Left ventricle myocardium inferior (tissue), 1 donor: ENCODE measurements around the gene RASGRP2. TPM values are rescaled to one million over a fixed set of nuclear protein-coding genes. Genes with fewer than 3 reads are reported as not detected.

Experiments
- DNase-seq: peaks from one replicate; pipeline ENCODE4 v3.0.0-alpha.2; 2020
- H3K27ac ChIP-seq: fragments of 200-600 bp; replicated peaks from 2 replicates; pipeline ENCODE4 v1.8.0; 2021
- H3K27me3 ChIP-seq: fragments of 200-600 bp; 2 replicates; pipeline ENCODE4 v1.8.0; 2021; ENCODE audit warnings: low read depth
- H3K36me3 ChIP-seq: fragments of 200-600 bp; 2 replicates; pipeline ENCODE4 v1.8.0; 2021
- H3K4me1 ChIP-seq: fragments of 200-600 bp; 2 replicates; pipeline ENCODE4 v1.8.0; 2021
- H3K4me3 ChIP-seq: fragments of 200-600 bp; 2 replicates; pipeline ENCODE4 v1.8.0; 2021; ENCODE audit warnings: mild to moderate bottlenecking, moderate library complexity
- H3K9me3 ChIP-seq: fragments of 200-600 bp; replicated peaks from 2 replicates; pipeline ENCODE4 v1.8.0; 2021
- CTCF ChIP-seq: fragments of 200-600 bp; IDR thresholded peaks from 2 replicates; pipeline ENCODE4 v1.8.0; 2021; ENCODE audit warnings: antibody characterized with exemption, mild to moderate bottlenecking, borderline replicate concordance
- intact Hi-C: fragments of 100-400 bp; cut with micrococcal nuclease; formaldehyde crosslinking; loops from one replicate; pipeline ENCODE4 v1.11.0; 2022
- total RNA-seq: library from RNA; stranded (reverse); fragmentation: NEBNext Ultra II Directional; extraction: Animal tissue kit (Norgen Biotek cat#: 25700); gene quantifications from one replicate; pipeline ENCODE4 v1.2.1, GENCODE V29; 2021
- donor health status: DM: no; HTN: yes; CAD: no; lungs with severe emphysema.

RASGRP2 gene
- total RNA-seq, 1 donor from 2014 or later, result 21.1 TPM

- peaks cover 75% of the 10 kb centered on the region for H3K4me1 ChIP-seq
- DNase-seq, result no peak
- intact Hi-C loops, result no loop called here
- H3K36me3 ChIP-seq, result peaks cover 100% of the 10 kb centered on the region
- H3K9me3 ChIP-seq, result no peaks in the 10 kb centered on the region
- H3K27me3 ChIP-seq, result no peaks in the 10 kb centered on the region
- no peak for TF ChIP-seq CTCF
- no peak overlapping the region for H3K4me3 ChIP-seq
- no peak overlapping the region for H3K27ac ChIP-seq
Observed at GRCh38 chr11:64769283-64769682, 25.3 kb upstream of the RASGRP2 start.

GRCh38 chr11:64768300-64768694 lies 24.4 kb upstream of the RASGRP2 start:
- TF ChIP-seq CTCF, result no peak
- peak overlapping the region; percentile 50 for H3K27ac ChIP-seq
- intact Hi-C loops, result no loop called here
- no peaks in the 10 kb centered on the region for H3K9me3 ChIP-seq
- H3K36me3 ChIP-seq, result peaks cover 100% of the 10 kb centered on the region
- H3K4me1 ChIP-seq, result peaks cover 75% of the 10 kb centered on the region
- no peak for DNase-seq
- no peaks in the 10 kb centered on the region for H3K27me3 ChIP-seq
- H3K4me3 ChIP-seq, result no peak overlapping the region

GRCh38 chr11:64767344-64768299 lies 23.7 kb upstream of the RASGRP2 start:
- TF ChIP-seq CTCF, result peak; percentile 79
- intact Hi-C loops, result no loop called here
- no peaks in the 10 kb centered on the region for H3K27me3 ChIP-seq
- no peak overlapping the region for H3K4me3 ChIP-seq
- H3K36me3 ChIP-seq, result peaks cover 93% of the 10 kb centered on the region
- H3K4me1 ChIP-seq, result peaks cover 75% of the 10 kb centered on the region
- peak; percentile 63 for DNase-seq
- no peaks in the 10 kb centered on the region for H3K9me3 ChIP-seq
- peak overlapping the region; percentile 50 for H3K27ac ChIP-seq

- Histone ChIP-seq H3K36me3 (peaks cover 85% of the 10 kb centered on the region), H3K27ac (peak overlapping the region; percentile 50), H3K9me3 (no peaks in the 10 kb centered on the region), H3K27me3 (no peaks in the 10 kb centered on the region), H3K4me3 (no peak overlapping the region), H3K4me1 (peaks cover 75% of the 10 kb centered on the region)
- no peak for DNase-seq
- intact Hi-C loops, result no loop called here
- no peak for TF ChIP-seq CTCF
Observed at GRCh38 chr11:64766881-64767280, 22.9 kb upstream of the RASGRP2 start.

GRCh38 chr11:64765851-64766665 lies 22.1 kb upstream of the RASGRP2 start:
- H3K27ac ChIP-seq, result no peak overlapping the region
- H3K4me3 ChIP-seq, result no peak overlapping the region
- no peak for TF ChIP-seq CTCF
- H3K27me3 ChIP-seq, result no peaks in the 10 kb centered on the region
- intact Hi-C loops, result no loop called here
- no peak for DNase-seq
- H3K4me1 ChIP-seq, result peaks cover 76% of the 10 kb centered on the region
- H3K36me3 ChIP-seq, result peaks cover 77% of the 10 kb centered on the region
- H3K9me3 ChIP-seq, result no peaks in the 10 kb centered on the region
